Liver (tissue), 3 donors: ENCODE measurements around the gene GARNL3.

Source experiments
- EGR1 ChIP-seq, 2 donors: IDR thresholded peaks; 2 replicates each; pipeline ENCODE4 v1.6.1; 2016 to 2018; ENCODE audit warnings: antibody characterized with exemption in 2 of 2, low read depth in 2 of 2
- FOXA2 ChIP-seq: IDR thresholded peaks from 2 replicates; pipeline ENCODE4 v1.6.1; 2016; ENCODE audit warnings: antibody characterized with exemption
- GABPA ChIP-seq, 2 donors: IDR thresholded peaks in 1 of 2; conservative IDR thresholded peaks in 1 of 2; 2 replicates each; pipeline ENCODE4 v1.6.1; 2016; ENCODE audit warnings: antibody characterized with exemption in 2 of 2, mild to moderate bottlenecking in 1 of 2, moderate library complexity in 1 of 2
- JUND ChIP-seq, 2 donors: IDR thresholded peaks; 2 replicates each; pipeline ENCODE4 v1.6.1; 2016; ENCODE audit warnings: antibody characterized with exemption in 2 of 2
- RAD21 ChIP-seq, 2 donors: IDR thresholded peaks; 2 replicates each; pipeline ENCODE4 v1.6.1; 2016; ENCODE audit warnings: antibody characterized with exemption in 2 of 2, mild to moderate bottlenecking in 2 of 2
- RXRA ChIP-seq, 2 donors: IDR thresholded peaks; 2 replicates each; pipeline ENCODE4 v1.6.1; 2017 to 2018; ENCODE audit warnings: antibody characterized with exemption in 2 of 2, mild to moderate bottlenecking in 1 of 2
- SP1 ChIP-seq: IDR thresholded peaks from 2 replicates; pipeline ENCODE4 v1.6.1; 2018; ENCODE audit warnings: antibody characterized with exemption, mild to moderate bottlenecking
- TAF1 ChIP-seq: conservative IDR thresholded peaks from 2 replicates; pipeline ENCODE4 v1.6.1; 2016; ENCODE audit warnings: antibody characterized with exemption, mild to moderate bottlenecking
- YY1 ChIP-seq: IDR thresholded peaks from 2 replicates; pipeline ENCODE4 v1.6.1; 2016; ENCODE audit warnings: antibody characterized with exemption, mild to moderate bottlenecking
- TF ChIP-seq, protein P1 (sequence below): fragments of 150-350 bp; IDR thresholded peaks from 2 replicates; pipeline ENCODE4 v1.5.1; 2017; ENCODE audit warnings: improper control_type of control experiment, low read depth, low read length; ENCODE audit not compliant: missing input control
- TF ChIP-seq, protein P2 (sequence below): IDR thresholded peaks from 2 replicates; pipeline ENCODE4 v1.6.1; 2016; ENCODE audit warnings: antibody characterized with exemption, mild to moderate bottlenecking
- TF ChIP-seq, protein P3 (sequence below): IDR thresholded peaks from 2 replicates; pipeline ENCODE4 v1.6.1; 2016; ENCODE audit warnings: antibody characterized with exemption
- TF ChIP-seq, protein P4 (sequence below): IDR thresholded peaks from 2 replicates; pipeline ENCODE4 v1.6.1; 2016; ENCODE audit warnings: antibody characterized with exemption
- TF ChIP-seq, protein P5 (sequence below): IDR thresholded peaks from 2 replicates; pipeline ENCODE4 v1.6.1; 2016; ENCODE audit warnings: antibody characterized with exemption
- donor health status: healthy.
- donor health status: healthy.

DNA sequence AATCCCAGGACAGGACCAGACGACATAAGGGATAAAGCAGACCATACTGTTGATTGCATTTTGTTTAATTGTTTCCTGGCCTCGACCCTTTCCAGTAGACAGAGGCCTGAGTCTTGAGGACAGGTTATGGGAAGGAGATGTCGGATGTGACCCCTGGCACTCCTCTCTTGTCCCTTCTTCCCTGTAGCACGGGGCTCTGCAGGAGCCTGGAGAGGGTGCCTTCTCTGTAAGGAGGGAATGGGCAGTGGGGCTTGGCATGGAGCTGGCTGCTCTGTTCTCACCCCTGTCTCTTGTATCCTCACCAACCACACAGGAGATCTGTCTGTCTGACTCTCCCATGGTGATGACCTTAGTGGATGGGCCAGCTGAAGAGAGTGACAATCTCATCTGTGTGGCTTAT, 92.3 kb downstream of the GARNL3 start:
- TF ChIP-seq, protein P1, sequence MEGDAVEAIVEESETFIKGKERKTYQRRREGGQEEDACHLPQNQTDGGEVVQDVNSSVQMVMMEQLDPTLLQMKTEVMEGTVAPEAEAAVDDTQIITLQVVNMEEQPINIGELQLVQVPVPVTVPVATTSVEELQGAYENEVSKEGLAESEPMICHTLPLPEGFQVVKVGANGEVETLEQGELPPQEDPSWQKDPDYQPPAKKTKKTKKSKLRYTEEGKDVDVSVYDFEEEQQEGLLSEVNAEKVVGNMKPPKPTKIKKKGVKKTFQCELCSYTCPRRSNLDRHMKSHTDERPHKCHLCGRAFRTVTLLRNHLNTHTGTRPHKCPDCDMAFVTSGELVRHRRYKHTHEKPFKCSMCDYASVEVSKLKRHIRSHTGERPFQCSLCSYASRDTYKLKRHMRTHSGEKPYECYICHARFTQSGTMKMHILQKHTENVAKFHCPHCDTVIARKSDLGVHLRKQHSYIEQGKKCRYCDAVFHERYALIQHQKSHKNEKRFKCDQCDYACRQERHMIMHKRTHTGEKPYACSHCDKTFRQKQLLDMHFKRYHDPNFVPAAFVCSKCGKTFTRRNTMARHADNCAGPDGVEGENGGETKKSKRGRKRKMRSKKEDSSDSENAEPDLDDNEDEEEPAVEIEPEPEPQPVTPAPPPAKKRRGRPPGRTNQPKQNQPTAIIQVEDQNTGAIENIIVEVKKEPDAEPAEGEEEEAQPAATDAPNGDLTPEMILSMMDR, result no peak
- TF ChIP-seq JUND (IDR thresholded peaks at IDR 0.05), result no peak
- TF ChIP-seq, protein P2, sequence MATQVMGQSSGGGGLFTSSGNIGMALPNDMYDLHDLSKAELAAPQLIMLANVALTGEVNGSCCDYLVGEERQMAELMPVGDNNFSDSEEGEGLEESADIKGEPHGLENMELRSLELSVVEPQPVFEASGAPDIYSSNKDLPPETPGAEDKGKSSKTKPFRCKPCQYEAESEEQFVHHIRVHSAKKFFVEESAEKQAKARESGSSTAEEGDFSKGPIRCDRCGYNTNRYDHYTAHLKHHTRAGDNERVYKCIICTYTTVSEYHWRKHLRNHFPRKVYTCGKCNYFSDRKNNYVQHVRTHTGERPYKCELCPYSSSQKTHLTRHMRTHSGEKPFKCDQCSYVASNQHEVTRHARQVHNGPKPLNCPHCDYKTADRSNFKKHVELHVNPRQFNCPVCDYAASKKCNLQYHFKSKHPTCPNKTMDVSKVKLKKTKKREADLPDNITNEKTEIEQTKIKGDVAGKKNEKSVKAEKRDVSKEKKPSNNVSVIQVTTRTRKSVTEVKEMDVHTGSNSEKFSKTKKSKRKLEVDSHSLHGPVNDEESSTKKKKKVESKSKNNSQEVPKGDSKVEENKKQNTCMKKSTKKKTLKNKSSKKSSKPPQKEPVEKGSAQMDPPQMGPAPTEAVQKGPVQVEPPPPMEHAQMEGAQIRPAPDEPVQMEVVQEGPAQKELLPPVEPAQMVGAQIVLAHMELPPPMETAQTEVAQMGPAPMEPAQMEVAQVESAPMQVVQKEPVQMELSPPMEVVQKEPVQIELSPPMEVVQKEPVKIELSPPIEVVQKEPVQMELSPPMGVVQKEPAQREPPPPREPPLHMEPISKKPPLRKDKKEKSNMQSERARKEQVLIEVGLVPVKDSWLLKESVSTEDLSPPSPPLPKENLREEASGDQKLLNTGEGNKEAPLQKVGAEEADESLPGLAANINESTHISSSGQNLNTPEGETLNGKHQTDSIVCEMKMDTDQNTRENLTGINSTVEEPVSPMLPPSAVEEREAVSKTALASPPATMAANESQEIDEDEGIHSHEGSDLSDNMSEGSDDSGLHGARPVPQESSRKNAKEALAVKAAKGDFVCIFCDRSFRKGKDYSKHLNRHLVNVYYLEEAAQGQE, result no peak
- TF ChIP-seq RXRA (IDR thresholded peaks at IDR 0.05), result no peak
- TF ChIP-seq, protein P3, sequence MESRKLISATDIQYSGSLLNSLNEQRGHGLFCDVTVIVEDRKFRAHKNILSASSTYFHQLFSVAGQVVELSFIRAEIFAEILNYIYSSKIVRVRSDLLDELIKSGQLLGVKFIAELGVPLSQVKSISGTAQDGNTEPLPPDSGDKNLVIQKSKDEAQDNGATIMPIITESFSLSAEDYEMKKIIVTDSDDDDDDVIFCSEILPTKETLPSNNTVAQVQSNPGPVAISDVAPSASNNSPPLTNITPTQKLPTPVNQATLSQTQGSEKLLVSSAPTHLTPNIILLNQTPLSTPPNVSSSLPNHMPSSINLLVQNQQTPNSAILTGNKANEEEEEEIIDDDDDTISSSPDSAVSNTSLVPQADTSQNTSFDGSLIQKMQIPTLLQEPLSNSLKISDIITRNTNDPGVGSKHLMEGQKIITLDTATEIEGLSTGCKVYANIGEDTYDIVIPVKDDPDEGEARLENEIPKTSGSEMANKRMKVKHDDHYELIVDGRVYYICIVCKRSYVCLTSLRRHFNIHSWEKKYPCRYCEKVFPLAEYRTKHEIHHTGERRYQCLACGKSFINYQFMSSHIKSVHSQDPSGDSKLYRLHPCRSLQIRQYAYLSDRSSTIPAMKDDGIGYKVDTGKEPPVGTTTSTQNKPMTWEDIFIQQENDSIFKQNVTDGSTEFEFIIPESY, result no peak
- no peak for TF ChIP-seq YY1
- no peak for TF ChIP-seq SP1
- TF ChIP-seq FOXA2, result no peak
- TF ChIP-seq, protein P4, sequence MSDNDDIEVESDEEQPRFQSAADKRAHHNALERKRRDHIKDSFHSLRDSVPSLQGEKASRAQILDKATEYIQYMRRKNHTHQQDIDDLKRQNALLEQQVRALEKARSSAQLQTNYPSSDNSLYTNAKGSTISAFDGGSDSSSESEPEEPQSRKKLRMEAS, result no peak
- TF ChIP-seq GABPA (IDR thresholded peaks at IDR 0.05 in 1 of 2, conservative IDR thresholded peaks at IDR 0.05 in 1 of 2), result no peak
- no peak for TF ChIP-seq RAD21 (IDR thresholded peaks at IDR 0.05)
- TF ChIP-seq TAF1, result no peak
- no peak for TF ChIP-seq EGR1 (IDR thresholded peaks at IDR 0.05; ENCODE audit: low read depth in 2 of 2)
- TF ChIP-seq, protein P5, sequence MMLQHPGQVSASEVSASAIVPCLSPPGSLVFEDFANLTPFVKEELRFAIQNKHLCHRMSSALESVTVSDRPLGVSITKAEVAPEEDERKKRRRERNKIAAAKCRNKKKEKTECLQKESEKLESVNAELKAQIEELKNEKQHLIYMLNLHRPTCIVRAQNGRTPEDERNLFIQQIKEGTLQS, result no peak
